ENCODE measurements around the gene LIPG.

Gene LIPG

GRCh38 chr18:49591271-49591670 lies 29.4 kb downstream of the LIPG start:
- H3K9me3 Mint-ChIP-seq: no peaks in the 10 kb centered on the region
- ATAC-seq (replicated peaks): no peak
- peaks cover 0 to 20% of the 10 kb centered on the region in 2 donors for H3K27me3 Mint-ChIP-seq
- H3K4me1 Mint-ChIP-seq (ENCODE audit: low read depth in 2 of 2): no peaks in the 10 kb centered on the region
- no peak overlapping the region for H3K4me3 Mint-ChIP-seq
- H3K36me3 Mint-ChIP-seq (ENCODE audit: insufficient read depth): no peaks in the 10 kb centered on the region
- H3K27ac Mint-ChIP-seq: no peak overlapping the region
- no peak for DNase-seq

GRCh38 chr18:49591775-49592174 lies 29.9 kb downstream of the LIPG start:
- Mint-ChIP-seq H3K27me3 (peaks cover 0 to 22% of the 10 kb centered on the region in 2 donors), H3K36me3 (ENCODE audit: insufficient read depth) (no peaks in the 10 kb centered on the region), H3K27ac (no peak overlapping the region), H3K4me1 (ENCODE audit: low read depth in 2 of 2) (no peaks in the 10 kb centered on the region), H3K4me3 (no peak overlapping the region), H3K9me3 (no peaks in the 10 kb centered on the region)
- DNase-seq (no peak), ATAC-seq (replicated peaks) (no peak)

- DNase-seq (no peak), ATAC-seq (replicated peaks) (no peak)
- Mint-ChIP-seq H3K4me1 (ENCODE audit: low read depth in 2 of 2) (peaks cover 1 to 4% of the 10 kb centered on the region in 2 donors), H3K9me3 (no peaks in the 10 kb centered on the region), H3K27ac (no peak overlapping the region), H3K4me3 (no peak overlapping the region), H3K27me3 (peaks cover 13 to 42% of the 10 kb centered on the region in 2 donors), H3K36me3 (ENCODE audit: insufficient read depth) (no peaks in the 10 kb centered on the region)
Observed at GRCh38 chr18:49596687-49597086, 34.8 kb downstream of the LIPG start.

- DNase-seq: no peak
- Mint-ChIP-seq H3K4me1 (ENCODE audit: low read depth in 2 of 2) (peaks cover 1 to 4% of the 10 kb centered on the region in 2 donors), H3K36me3 (ENCODE audit: insufficient read depth) (no peaks in the 10 kb centered on the region), H3K4me3 (no peak overlapping the region), H3K27me3 (peaks cover 13 to 42% of the 10 kb centered on the region in 2 donors), H3K9me3 (no peaks in the 10 kb centered on the region), H3K27ac (no peak overlapping the region)
- no peak for ATAC-seq (replicated peaks)
Observed at GRCh38 chr18:49597157-49597931, 35.5 kb downstream of the LIPG start.

- H3K27ac Mint-ChIP-seq: no peak overlapping the region
- peaks cover 41 to 52% of the 10 kb centered on the region in 2 donors for H3K27me3 Mint-ChIP-seq
- H3K4me3 Mint-ChIP-seq: no peak overlapping the region
- peaks cover 1 to 4% of the 10 kb centered on the region in 2 donors for H3K4me1 Mint-ChIP-seq (ENCODE audit: low read depth in 2 of 2)
- DNase-seq (no peak), ATAC-seq (replicated peaks) (no peak)
- no peaks in the 10 kb centered on the region for H3K36me3 Mint-ChIP-seq (ENCODE audit: insufficient read depth)
- peaks cover 4 to 10% of the 10 kb centered on the region in 2 donors for H3K9me3 Mint-ChIP-seq
Observed at GRCh38 chr18:49601211-49601610, 39.4 kb downstream of the LIPG start.

GRCh38 chr18:49608366-49609255 lies 46.8 kb downstream of the LIPG start:
- H3K27me3 Mint-ChIP-seq: peaks cover 21 to 43% of the 10 kb centered on the region in 2 donors
- H3K9me3 Mint-ChIP-seq: peaks cover 4 to 10% of the 10 kb centered on the region in 2 donors
- H3K4me3 Mint-ChIP-seq: no peak overlapping the region
- no peaks in the 10 kb centered on the region for H3K36me3 Mint-ChIP-seq (ENCODE audit: insufficient read depth)
- H3K4me1 Mint-ChIP-seq (ENCODE audit: low read depth in 2 of 2): peaks cover 0 to 4% of the 10 kb centered on the region in 2 donors
- no peak overlapping the region for H3K27ac Mint-ChIP-seq
- DNase-seq (no peak), ATAC-seq (replicated peaks) (no peak)

- no peak overlapping the region for H3K4me3 Mint-ChIP-seq
- H3K9me3 Mint-ChIP-seq: peaks cover 4 to 10% of the 10 kb centered on the region in 2 donors
- peaks cover 16 to 35% of the 10 kb centered on the region in 2 donors for H3K27me3 Mint-ChIP-seq
- no peak for ATAC-seq (replicated peaks)
- no peaks in the 10 kb centered on the region for H3K36me3 Mint-ChIP-seq (ENCODE audit: insufficient read depth)
- no peak overlapping the region for H3K27ac Mint-ChIP-seq
- DNase-seq: no peak
- H3K4me1 Mint-ChIP-seq (ENCODE audit: low read depth in 2 of 2): peaks cover 0 to 4% of the 10 kb centered on the region in 2 donors
Observed at GRCh38 chr18:49609256-49610021, 47.6 kb downstream of the LIPG start.

GRCh38 chr18:49610022-49610445 lies 48.2 kb downstream of the LIPG start:
- H3K27me3 Mint-ChIP-seq: peaks cover 11 to 29% of the 10 kb centered on the region in 2 donors
- H3K27ac Mint-ChIP-seq: no peak overlapping the region
- H3K9me3 Mint-ChIP-seq: peaks cover 3 to 10% of the 10 kb centered on the region in 2 donors
- ATAC-seq (replicated peaks) (no peak), DNase-seq (no peak)
- no peaks in the 10 kb centered on the region for H3K36me3 Mint-ChIP-seq (ENCODE audit: insufficient read depth)
- no peak overlapping the region for H3K4me3 Mint-ChIP-seq
- peaks cover 0 to 4% of the 10 kb centered on the region in 2 donors for H3K4me1 Mint-ChIP-seq (ENCODE audit: low read depth in 2 of 2)

GRCh38 chr18:49611316-49611715 lies 49.5 kb downstream of the LIPG start:
- no peak overlapping the region for H3K27ac Mint-ChIP-seq
- no peak for ATAC-seq (replicated peaks)
- H3K4me1 Mint-ChIP-seq (ENCODE audit: low read depth in 2 of 2): peaks cover 0 to 4% of the 10 kb centered on the region in 2 donors

GRCh38 chr18:49612515-49613033 lies 50.7 kb downstream of the LIPG start:
- Mint-ChIP-seq H3K27me3 (peaks cover 0 to 22% of the 10 kb centered on the region in 2 donors), H3K4me1 (ENCODE audit: low read depth in 2 of 2) (peaks cover 0 to 4% of the 10 kb centered on the region in 2 donors), H3K9me3 (no peaks in the 10 kb centered on the region), H3K27ac (no peak overlapping the region), H3K36me3 (ENCODE audit: insufficient read depth) (no peaks in the 10 kb centered on the region), H3K4me3 (no peak overlapping the region)
- no peak for ATAC-seq (replicated peaks)
- no peak for DNase-seq

More at GRCh38 chr18:49611316-49611715, 49.5 kb downstream of the LIPG start:
- Mint-ChIP-seq H3K9me3 (no peaks in the 10 kb centered on the region), H3K36me3 (ENCODE audit: insufficient read depth) (no peaks in the 10 kb centered on the region), H3K27me3 (peaks cover 0 to 22% of the 10 kb centered on the region in 2 donors), H3K4me3 (no peak overlapping the region)
- DNase-seq: no peak

- no peaks in the 10 kb centered on the region for H3K9me3 Mint-ChIP-seq
- no peaks in the 10 kb centered on the region for H3K36me3 Mint-ChIP-seq (ENCODE audit: insufficient read depth)
- DNase-seq (no peak), ATAC-seq (replicated peaks) (no peak)
- peaks cover 0 to 4% of the 10 kb centered on the region in 2 donors for H3K4me1 Mint-ChIP-seq (ENCODE audit: low read depth in 2 of 2)
- no peak overlapping the region for H3K27ac Mint-ChIP-seq
- H3K4me3 Mint-ChIP-seq: no peak overlapping the region
- peaks cover 0 to 15% of the 10 kb centered on the region in 2 donors for H3K27me3 Mint-ChIP-seq
Observed at GRCh38 chr18:49613141-49613640, 51.3 kb downstream of the LIPG start.

- H3K27me3 Mint-ChIP-seq: peaks cover 0 to 15% of the 10 kb centered on the region in 2 donors
- H3K9me3 Mint-ChIP-seq: no peaks in the 10 kb centered on the region
- no peak for ATAC-seq (replicated peaks)
- no peaks in the 10 kb centered on the region for H3K36me3 Mint-ChIP-seq (ENCODE audit: insufficient read depth)
- peak overlapping the region in 1 of 2 donors; percentile 3 for H3K27ac Mint-ChIP-seq
- no peak for DNase-seq
- H3K4me1 Mint-ChIP-seq (ENCODE audit: low read depth in 2 of 2): peaks cover 0 to 4% of the 10 kb centered on the region in 2 donors
- H3K4me3 Mint-ChIP-seq: no peak overlapping the region
Observed at GRCh38 chr18:49613641-49614151, 51.8 kb downstream of the LIPG start.

Data from effector memory CD8-positive, alpha-beta T cell (primary cell).